IMR-90 (cell line): ENCODE data around the gene ACTA1.

Source experiments
- BHLHE40 ChIP-seq: fragments of 150-350 bp; IDR thresholded peaks from 2 replicates; pipeline ENCODE4 v1.6.1; 2016; ENCODE audit warnings: mild to moderate bottlenecking, low read depth, low read length
- CEBPB ChIP-seq: IDR thresholded peaks from 2 replicates; pipeline ENCODE4 v1.6.1; 2012; ENCODE audit warnings: low read depth, low read length, improper control_type of control experiment
- MAZ ChIP-seq: IDR thresholded peaks from 2 replicates; pipeline ENCODE4 v1.6.1; 2012; ENCODE audit warnings: low read depth, mild to moderate bottlenecking, low read length, improper control_type of control experiment, moderate library complexity, borderline replicate concordance
- MXI1 ChIP-seq: IDR thresholded peaks from 2 replicates; pipeline ENCODE4 v1.6.1; 2012; ENCODE audit warnings: low read depth, mild to moderate bottlenecking, low read length, moderate library complexity, borderline replicate concordance
- POLR2A ChIP-seq: IDR thresholded peaks from 2 replicates; pipeline ENCODE4 v1.6.1; 2012; ENCODE audit warnings: mild to moderate bottlenecking, low read depth, low read length
- RAD21 ChIP-seq: IDR thresholded peaks from 2 replicates; pipeline ENCODE4 v1.6.1; 2012; ENCODE audit warnings: low read length, improper control_type of control experiment
- RCOR1 ChIP-seq: IDR thresholded peaks from 2 replicates; pipeline ENCODE4 v1.6.1; 2012; ENCODE audit warnings: mild to moderate bottlenecking, low read length, improper control_type of control experiment; ENCODE audit not compliant: insufficient replicate concordance
- RFX5 ChIP-seq: IDR thresholded peaks from 2 replicates; pipeline ENCODE4 v1.8.0; 2012; ENCODE audit warnings: low read depth, mild to moderate bottlenecking, low read length, moderate library complexity
- SMC3 ChIP-seq: fragments of 150-350 bp; IDR thresholded peaks from 2 replicates; pipeline ENCODE4 v1.6.1; 2016; ENCODE audit warnings: low read depth, mild to moderate bottlenecking, antibody characterized with exemption, low read length, moderate library complexity
- TF ChIP-seq, protein P1 (sequence below): conservative IDR thresholded peaks from 2 replicates; pipeline ENCODE4 v1.5.1; 2012; ENCODE audit warnings: mild to moderate bottlenecking, low read depth, low read length, improper control_type of control experiment
- TF ChIP-seq, protein P2 (sequence below): fragments of 150-350 bp; IDR thresholded peaks from 2 replicates; pipeline ENCODE4 v1.6.1; 2017; ENCODE audit warnings: mild to moderate bottlenecking, antibody characterized with exemption, low read length, low read depth

DNA sequence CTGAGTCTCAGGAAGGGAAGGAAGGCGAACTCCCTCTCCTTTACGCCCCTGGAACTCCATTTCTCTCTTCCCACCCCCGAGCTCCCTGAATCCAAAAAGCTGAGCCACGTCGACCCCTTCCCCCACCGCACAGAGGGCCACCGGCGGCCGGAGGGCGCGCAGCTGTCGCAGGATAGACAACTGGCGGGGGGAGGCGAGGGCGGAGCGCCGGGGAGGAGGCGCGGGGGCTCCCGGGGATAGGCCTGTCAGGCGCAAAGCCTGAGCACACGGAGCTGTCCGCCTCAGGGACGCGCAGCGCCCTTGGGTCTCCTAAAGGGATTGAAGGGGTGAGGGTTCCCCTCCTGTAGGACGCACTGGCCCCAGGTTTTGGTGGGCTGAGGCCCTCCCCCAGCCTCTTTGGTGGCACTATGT, 752 bp upstream of the ACTA1 start:
- no peak for TF ChIP-seq MXI1
- TF ChIP-seq POLR2A: no peak
- TF ChIP-seq, protein P1, sequence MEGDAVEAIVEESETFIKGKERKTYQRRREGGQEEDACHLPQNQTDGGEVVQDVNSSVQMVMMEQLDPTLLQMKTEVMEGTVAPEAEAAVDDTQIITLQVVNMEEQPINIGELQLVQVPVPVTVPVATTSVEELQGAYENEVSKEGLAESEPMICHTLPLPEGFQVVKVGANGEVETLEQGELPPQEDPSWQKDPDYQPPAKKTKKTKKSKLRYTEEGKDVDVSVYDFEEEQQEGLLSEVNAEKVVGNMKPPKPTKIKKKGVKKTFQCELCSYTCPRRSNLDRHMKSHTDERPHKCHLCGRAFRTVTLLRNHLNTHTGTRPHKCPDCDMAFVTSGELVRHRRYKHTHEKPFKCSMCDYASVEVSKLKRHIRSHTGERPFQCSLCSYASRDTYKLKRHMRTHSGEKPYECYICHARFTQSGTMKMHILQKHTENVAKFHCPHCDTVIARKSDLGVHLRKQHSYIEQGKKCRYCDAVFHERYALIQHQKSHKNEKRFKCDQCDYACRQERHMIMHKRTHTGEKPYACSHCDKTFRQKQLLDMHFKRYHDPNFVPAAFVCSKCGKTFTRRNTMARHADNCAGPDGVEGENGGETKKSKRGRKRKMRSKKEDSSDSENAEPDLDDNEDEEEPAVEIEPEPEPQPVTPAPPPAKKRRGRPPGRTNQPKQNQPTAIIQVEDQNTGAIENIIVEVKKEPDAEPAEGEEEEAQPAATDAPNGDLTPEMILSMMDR: no peak
- TF ChIP-seq MAZ: no peak
- TF ChIP-seq CEBPB: no peak
- TF ChIP-seq RAD21: no peak
- TF ChIP-seq RCOR1: no peak
- TF ChIP-seq, protein P2, sequence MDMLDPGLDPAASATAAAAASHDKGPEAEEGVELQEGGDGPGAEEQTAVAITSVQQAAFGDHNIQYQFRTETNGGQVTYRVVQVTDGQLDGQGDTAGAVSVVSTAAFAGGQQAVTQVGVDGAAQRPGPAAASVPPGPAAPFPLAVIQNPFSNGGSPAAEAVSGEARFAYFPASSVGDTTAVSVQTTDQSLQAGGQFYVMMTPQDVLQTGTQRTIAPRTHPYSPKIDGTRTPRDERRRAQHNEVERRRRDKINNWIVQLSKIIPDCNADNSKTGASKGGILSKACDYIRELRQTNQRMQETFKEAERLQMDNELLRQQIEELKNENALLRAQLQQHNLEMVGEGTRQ: no peak
- TF ChIP-seq RFX5: no peak
- TF ChIP-seq BHLHE40: no peak
- TF ChIP-seq SMC3: no peak
